Activated CD4-positive, CD25-positive, alpha-beta regulatory T cell (primary cell): Measurements from ENCODE around the gene STEAP3.

ENCODE experiments used
- DNase-seq, 4 experiments: peaks; one replicate each; lab custom pipeline; 2025; lab: John Stamatoyannopoulos, UW

STEAP3 gene

DNA sequence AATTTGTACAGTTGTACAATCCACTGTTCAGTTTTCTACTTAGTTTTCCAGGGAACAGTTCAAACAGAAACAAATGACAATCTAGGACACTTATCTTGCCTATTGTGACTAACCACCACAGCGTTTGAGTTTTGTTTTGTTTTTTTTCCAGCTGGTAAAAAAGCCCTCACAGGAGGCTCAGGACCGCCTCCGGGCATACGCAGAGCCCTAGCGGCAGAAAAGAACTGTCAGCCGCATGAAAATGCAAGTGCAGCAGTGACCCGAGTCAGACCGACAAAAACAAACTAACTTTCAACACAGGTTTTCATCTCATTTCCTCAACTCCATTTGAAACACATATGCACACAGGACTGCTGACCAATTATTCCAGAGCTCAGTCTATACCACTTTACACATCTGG, 68.6 kb downstream of the STEAP3 start:
- no peak for DNase-seq

DNA sequence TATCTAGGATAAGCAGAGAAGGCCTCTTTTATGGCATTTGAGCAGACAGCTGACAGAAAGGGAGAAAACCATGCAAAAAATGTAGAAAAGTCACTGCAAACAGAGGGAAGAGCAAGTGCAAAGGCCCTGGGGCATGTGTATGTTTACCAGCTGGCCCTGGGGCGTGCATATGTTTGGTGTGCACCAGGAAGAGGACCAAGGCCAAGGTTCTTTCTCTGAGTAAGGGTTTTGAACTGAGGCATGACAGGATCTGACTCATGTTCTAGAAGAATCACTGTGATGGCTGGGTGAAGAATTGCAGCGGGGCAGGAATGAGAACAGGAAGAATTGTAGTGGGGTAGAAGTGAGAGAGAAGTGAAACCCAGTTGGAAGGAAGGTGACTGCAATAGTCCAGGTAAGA, 69.6 kb downstream of the STEAP3 start:
- DNase-seq = no peak

DNA sequence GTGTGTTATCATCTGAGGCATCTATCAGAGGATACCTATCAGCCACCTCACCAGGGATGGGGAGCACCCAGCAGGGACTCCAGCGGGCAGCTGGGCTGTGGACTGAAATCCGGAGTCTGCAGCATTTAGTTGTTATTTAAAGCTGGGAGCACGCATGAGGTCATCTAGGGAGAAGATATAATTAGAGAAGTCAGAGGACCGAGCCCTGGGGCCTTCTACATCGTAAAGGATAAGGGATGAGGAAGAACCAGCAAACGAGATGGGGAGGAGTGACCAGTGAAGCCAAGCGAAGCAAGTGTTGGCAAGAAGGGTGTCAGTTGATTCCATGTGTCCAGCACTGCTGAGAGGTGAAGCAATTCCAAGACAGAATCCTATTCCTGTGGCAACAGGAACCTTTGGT, 70.3 kb downstream of the STEAP3 start:
- DNase-seq = no peak

DNA sequence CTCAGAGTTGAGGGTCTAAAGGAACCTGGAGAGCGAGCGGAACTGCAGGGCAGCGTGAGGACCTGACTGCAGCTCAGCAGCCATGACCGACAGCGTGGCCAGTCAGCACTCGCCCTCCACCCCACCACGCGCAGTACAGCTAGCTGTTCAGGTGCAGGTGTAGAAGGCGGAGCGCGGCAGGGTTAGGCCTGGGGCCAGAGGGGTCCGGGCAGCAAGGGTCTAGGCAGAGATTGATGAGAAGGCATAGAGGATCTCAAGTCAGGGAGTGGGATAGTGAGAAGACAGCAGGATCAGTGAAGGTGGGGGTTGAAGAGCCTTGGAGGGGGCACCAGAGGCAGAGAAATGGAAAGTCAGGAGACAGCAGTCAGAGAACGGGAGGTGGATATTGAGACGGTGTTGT, 71.0 kb downstream of the STEAP3 start:
- no peak for DNase-seq

DNA sequence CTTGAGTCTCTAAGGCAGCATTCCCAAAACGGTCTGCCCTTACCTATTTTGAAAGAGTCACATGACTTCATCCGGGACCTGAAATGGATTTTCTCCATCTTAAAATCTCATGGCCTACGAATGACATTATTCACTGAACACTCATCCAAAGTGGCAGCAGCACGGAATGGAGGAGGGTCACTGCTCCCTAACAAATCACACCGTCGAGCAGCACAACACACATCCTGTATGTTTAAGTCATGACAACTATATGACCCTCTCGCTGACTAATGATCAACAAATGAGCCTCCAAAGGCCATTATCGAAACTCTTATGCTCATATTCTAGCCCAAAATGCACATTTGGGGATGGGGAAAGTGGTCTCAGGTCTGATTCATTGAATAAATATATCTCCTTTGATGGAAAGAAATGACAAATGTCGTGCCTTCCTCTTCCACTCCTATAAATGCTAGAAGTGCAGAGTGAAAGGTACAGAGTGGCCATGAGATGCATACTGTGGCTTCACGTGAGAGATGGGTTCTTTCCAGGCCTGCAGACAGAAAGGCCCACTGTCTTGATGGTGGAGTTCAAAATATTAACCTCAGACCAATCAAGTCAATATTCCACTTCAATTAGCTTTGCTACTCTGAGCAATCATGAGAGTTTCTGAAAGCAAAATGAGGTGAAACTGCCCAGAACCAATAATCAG, 72.2 kb downstream of the STEAP3 start:
- DNase-seq = no peak

DNA sequence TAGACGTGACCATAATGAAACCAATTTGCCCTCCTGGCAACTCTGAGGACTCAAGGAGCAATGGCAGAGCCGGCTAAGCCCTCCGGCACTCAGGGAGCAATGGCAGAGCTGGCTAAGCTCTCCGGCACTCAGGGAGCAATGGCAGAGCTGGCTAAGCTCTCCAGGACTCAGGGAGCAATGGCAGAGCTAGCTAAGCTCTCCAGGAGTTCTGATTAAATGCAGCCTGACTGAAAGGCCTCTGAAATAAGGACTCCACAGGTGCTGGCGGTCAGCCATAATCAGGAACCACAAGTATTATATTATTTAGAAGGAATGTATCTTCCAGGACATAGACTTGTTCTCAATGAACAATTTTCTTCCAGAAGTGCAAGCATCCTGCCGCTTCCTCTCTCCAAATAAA, 77.8 kb downstream of the STEAP3 start:
- DNase-seq = no peak

DNA sequence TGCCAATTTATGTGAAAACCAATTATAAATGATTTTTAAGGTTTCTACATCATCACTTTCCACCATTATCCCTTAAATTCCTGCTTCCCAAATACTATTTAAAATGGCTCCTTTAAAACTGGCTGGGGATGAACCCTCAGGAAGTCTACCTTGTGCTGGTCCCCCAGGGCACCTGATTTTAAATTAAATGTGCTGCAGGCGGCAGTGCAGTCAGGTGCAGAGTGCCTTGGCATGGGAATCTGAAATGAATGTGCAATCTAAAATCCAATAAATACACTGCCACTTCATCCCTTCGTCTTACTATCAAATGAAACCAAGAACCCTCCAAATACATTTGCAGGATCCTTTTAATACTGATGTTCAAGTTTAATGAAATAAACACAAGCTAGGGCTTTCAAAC, 81.2 kb downstream of the STEAP3 start:
- DNase-seq = no peak

DNA sequence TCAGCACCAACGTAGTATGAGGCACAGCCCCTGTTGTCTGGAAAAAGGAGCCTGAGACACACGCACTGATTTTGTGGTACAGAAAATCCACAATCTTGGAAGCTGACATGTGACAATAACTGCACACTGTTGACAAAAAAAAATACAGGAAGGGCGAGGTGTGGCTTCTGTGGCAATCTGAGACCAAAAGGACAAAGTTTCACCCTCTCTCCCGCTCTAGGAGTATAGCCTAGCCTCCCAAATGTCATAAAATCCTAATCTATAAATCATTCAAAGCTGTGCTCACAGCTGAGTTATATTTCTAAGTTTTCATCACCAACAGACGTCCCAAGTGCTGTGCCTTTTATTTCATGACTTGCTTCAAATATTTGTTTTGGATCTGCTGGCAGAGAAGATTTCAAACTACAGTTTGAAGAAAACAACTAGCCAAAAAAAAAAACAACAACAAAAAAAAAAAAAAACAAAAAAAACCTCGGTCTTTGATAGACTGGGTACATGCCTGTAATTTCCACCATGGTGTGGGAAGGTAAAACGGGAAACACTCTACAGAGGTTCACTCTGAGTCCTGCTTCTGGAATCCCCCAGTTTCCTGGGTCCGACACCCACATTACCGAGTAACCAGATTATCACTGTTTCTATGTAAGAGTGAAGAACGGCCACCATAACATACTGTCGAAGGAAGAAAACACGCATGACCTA, 82.0 kb downstream of the STEAP3 start:
- no peak for DNase-seq

DNA sequence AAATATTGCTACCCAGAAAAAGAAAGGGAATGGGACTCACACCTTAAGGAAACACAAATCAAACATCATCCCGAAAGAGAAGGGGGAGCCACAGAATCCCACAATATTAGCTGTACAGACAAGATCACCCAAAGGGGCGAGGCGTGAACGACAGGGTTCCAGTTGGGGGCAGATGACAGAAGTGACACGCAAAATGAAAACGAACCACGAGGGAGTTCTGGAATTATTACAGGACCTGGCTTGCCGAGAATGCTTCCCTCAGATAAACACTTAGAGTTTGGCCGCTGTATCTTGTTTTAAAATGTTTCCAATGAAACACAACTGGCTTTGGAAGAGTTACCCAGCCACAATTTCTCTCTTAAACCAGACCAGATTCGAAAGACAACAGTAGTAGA, 82.6 kb downstream of the STEAP3 start:
- DNase-seq = no peak

DNA sequence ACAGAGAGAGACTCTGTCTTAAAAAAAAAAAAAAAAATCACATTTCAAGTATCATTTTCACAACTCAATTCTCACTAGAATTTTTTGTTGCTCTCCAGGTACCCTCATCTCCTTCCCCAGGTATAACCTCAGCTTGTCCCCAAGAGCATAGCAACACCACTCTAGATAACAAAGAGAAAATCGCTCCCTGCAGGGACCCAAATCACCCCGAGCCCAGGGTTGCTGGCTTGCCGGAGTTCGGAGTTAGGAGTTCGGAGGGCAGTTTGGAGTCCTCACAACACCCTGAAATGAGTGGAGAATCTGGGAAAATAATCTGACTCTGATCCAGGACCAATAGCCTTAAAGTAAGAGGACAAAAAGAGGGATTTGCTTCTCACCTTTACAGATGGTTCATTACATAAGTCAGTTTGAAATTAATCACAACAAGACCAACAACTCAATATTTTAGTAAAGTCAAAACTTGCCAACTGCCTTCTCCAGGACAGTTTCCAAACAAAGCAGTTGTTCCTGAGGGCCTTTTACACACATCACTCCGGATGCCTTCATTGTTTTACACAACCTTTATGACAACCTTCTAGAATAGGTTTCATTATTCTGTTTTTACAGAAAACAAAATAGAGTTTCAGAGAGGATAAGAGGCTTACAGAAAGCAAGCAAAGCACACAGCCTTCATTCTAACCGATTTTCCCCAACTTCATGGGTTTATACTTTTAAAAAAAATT, 83.9 kb downstream of the STEAP3 start:
- no peak for DNase-seq

DNA sequence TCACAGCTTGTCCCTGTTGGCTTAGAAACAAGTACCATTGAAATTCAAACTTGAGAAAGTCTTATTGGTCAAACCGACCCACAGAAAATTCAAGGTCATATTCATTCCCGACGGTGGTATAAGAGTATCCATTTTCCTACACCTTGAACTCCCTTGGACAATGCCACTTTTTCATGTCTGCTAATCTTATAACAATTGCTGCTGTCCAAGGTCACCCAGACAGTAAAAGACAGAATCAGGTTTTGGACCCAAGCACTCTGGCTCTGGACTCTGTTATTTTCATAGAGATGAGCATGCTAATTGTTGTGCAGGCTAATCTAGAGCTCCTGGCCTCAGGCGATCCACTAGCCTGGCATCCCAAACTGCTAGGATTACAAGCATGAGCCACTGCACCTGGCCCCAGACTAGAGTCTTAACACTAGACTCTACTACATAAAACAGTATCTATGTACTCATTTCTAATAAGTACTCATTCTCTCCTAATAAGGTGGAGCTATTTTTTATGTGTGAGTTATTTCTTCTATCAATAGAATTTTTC, 85.2 kb downstream of the STEAP3 start:
- DNase-seq = no peak

DNA sequence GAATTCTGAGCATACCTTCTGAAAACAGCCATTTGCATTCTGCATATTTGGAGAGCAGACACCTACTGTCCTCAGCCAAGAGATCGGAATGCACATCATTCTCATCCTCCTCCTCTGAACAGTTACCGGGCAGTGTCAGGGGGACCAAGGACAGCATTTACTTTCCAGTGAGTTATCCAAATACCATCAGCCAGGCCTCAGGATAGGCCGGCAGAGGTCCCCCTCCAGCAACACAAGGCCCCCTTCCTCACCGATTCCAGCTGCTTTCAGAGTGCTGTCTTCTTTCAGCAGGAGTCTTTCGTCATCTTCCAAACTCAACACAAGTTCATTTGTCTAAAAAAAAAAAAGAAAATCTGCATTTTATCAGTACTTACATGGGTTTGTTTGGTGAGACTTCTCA, 87.7 kb downstream of the STEAP3 start:
- no peak for DNase-seq

DNA sequence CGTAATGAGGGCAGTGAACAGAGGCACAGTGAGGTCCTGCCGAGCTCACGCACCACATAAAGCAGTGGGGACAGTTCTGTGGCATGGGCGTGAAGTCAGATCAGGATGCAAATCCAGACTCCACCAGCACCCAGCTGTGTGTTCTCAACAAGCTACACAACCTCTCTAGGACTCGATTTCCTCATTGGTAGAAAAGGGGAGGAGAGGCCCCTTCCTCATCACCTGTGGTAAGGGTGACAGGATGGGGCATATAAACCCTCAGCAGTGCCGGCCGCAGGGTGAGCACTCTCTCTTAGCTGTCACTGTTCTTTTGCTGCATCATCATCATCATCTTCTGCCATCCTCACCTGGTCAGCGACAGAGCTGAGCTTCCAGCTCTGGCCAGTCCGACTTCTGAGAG, 88.2 kb downstream of the STEAP3 start:
- no peak for DNase-seq
